Activated CD4-positive, CD25-positive, alpha-beta regulatory T cell treated with anti-CD3 and anti-CD28 coated beads, Interleukin-2, amount 50 U/mL, for 72 hours (primary cell): Measurements from ENCODE around the gene LRG1.

Source experiments
- DNase-seq: peaks from one replicate; pipeline ENCODE4 v3.0.0; 2021

Gene LRG1

DNA sequence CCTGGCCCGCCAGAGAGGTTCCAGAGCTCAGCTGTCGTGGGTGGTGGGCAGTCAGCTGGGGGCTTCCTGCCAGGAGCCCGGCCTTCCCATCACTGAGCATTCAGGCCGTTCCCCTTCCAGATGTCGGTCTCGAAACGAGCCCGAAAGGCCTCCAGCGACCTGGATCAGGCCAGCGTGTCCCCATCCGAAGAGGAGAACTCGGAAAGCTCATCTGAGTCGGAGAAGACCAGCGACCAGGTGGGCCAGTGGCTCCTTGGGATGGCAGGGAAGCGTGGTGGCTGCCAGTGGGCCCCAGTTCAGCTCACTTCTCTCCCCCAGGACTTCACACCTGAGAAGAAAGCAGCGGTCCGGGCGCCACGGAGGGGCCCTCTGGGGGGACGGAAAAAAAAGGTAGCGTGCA is 48.4 kb downstream of the LRG1 start:
- DNase-seq, result no peak

DNA sequence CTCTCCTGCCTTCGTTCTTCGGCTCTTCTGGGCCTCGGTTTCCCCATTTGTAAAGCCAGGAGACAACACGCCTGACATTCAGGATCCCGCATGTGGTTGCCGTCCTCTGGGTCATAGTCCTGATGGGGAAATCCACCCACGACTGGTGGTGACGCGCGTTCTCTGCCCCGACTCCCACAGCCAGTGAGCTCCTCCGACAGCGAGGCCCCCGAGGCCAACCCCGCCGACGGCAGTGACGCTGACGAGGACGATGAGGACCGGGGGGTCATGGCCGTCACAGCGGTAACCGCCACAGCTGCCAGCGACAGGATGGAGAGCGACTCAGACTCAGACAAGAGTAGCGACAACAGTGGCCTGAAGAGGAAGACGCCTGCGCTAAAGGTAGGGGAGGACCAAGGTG is 51.3 kb downstream of the LRG1 start:
- no peak for DNase-seq

DNA sequence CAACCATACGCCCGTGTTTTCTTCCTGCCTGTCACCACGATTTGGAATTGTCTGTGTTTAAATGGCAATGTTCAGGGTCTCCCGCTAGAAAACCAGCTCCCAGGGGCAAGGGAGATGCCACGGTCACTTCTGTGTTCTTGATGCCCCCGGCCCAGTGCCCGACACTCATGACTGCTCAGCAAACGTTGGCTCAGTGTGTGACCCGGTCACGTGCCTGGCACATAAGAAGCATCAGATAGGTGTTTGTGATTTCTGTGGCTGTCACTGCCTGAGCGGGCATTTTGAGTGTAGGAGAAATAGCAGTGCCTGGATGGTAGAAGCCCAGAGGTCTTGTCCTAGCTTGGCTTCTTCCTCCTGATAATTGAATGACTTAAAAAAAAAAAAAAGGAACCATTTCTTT is 52.3 kb downstream of the LRG1 start:
- no peak for DNase-seq
